Measurements from ENCODE around the gene KCNQ2.

The KCNQ2 gene

DNA sequence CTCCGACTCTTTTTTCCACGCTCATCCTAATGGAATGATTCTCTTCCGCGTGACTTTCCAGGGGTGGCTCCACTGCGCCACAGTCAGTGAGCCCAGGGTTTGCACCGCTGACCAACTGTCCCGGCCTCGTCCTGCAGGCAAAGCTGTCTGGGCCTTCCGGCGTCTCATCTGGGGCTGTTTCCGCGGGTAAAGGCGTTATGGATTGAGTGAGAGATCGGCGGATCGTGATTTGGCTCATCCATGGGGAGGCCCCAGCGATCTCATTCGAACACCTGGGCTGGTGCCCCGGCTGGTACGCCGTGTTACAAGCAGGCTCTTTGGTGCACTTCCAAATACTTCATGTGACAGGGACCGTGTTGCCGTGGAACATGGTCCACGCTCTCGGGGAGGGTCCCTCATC is 47.8 kb downstream of the KCNQ2 start:
- in situ Hi-C loops (cut with MboI; ENCODE audit: low sequenced_read_pairs, unreplicated experiment), result no loop called here
- TF ChIP-seq, protein P1, sequence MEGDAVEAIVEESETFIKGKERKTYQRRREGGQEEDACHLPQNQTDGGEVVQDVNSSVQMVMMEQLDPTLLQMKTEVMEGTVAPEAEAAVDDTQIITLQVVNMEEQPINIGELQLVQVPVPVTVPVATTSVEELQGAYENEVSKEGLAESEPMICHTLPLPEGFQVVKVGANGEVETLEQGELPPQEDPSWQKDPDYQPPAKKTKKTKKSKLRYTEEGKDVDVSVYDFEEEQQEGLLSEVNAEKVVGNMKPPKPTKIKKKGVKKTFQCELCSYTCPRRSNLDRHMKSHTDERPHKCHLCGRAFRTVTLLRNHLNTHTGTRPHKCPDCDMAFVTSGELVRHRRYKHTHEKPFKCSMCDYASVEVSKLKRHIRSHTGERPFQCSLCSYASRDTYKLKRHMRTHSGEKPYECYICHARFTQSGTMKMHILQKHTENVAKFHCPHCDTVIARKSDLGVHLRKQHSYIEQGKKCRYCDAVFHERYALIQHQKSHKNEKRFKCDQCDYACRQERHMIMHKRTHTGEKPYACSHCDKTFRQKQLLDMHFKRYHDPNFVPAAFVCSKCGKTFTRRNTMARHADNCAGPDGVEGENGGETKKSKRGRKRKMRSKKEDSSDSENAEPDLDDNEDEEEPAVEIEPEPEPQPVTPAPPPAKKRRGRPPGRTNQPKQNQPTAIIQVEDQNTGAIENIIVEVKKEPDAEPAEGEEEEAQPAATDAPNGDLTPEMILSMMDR (IDR thresholded peaks at IDR 0.05; ENCODE audit: borderline replicate concordance, control extremely low read depth, extremely low read depth, insufficient read depth, missing control alignments), result no peak
- DNase-seq (ENCODE audit: low spot score), result no peak

DNA sequence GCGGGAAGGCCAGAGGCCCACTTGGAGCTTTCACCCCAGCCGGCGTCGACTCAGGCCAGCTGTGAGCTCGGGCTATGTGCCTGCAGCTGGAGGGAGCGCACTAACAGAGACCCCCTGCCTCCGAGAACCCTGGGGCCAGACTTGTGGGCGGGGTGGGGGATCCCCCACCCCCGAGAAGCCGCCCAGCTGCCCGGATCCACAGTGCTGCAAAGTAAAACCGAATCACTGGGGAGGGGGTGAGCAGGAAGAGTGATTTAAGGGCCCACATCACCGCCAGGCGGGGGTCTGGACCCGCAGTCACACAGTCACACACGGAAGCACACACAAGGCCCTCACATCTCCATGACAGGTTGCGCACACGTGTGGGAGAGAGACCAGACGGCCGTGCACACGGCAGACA is 48.7 kb downstream of the KCNQ2 start:
- in situ Hi-C loops (cut with MboI; ENCODE audit: low sequenced_read_pairs, unreplicated experiment), result no loop called here
- TF ChIP-seq, protein P1 (IDR thresholded peaks at IDR 0.05; ENCODE audit: borderline replicate concordance, control extremely low read depth, extremely low read depth, insufficient read depth, missing control alignments), result no peak

DNA sequence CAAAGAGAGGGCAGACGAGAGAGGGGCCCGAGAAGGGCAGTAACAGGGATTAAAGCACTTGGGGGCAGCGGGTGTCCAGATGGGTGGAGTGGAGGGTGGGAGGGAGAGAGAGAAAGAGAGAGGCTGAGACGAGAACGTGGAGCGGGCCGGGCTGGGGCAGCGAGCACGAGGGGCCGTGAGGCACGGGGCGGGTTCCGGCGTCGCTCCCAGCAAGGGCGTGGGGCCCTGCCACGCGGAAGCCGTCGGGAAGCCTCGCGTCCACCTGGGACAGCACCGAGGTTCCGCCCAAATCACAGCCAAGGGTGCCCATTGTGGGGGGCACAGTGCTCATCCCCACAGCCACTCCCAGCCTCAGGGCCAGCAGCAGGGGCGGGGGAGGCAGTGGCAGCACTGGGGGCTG is 49.8 kb downstream of the KCNQ2 start:
- in situ Hi-C loops (cut with MboI; ENCODE audit: low sequenced_read_pairs, unreplicated experiment), result no loop called here
- TF ChIP-seq, protein P1 (IDR thresholded peaks at IDR 0.05; ENCODE audit: borderline replicate concordance, control extremely low read depth, extremely low read depth, insufficient read depth, missing control alignments), result no peak
- DNase-seq (ENCODE audit: low spot score), result no peak

More for the DNA sequence above, 48.7 kb downstream of the KCNQ2 start:
- no peak for DNase-seq (ENCODE audit: low spot score)

DNA sequence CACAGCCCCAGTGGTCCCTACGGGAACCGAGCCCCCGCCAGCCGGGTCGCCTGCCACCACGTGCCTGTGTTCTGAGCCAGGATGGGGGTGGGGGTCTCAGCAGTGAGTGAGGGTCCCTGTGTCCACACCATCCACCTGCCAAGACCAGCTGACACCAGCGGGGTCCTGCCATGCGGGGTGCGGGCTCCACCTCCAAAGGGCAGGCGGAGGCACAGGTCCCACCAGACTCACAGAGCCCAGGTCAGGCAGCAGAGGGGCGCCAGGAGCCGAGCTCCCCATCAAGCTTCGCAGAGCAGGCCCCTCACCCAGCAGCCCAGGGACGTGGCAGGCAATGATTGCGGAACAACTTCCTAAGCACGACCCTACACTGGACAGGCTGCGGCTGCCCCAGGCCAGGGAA is 50.5 kb downstream of the KCNQ2 start:
- DNase-seq (ENCODE audit: low spot score), result no peak
- TF ChIP-seq, protein P1 (IDR thresholded peaks at IDR 0.05; ENCODE audit: borderline replicate concordance, control extremely low read depth, extremely low read depth, insufficient read depth, missing control alignments), result no peak
- in situ Hi-C loops (cut with MboI; ENCODE audit: low sequenced_read_pairs, unreplicated experiment), result no loop called here

DNA sequence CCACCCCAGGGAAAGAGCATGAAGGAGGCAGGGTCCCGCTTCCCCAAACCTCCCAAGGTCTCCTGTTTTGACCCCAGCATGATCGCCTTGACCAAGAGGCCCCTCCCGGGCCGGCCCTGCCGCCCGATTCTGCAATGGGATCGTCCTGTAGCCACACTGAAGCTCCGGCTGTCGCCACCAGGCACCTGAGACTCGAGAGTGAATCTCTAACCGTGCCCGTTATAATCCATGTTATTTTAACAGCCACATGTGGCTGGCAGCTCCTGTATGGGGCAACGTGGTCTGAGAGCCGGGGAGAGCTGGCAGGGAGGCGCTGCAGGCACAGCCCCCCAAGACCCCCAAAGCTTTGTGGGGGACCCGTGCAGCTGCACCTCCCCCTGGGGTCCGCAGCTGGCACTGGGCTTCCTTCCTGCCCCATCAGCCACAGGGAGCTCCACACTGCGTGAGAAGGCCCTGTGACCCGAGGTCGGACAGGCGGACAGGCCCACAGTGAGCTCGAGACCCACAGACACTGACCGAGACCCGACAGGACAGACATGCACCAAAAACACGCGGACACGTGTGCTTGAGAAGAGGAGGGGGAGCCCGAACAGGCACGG is 51.3 kb downstream of the KCNQ2 start:
- no peak for DNase-seq (ENCODE audit: low spot score)
- in situ Hi-C loops (cut with MboI; ENCODE audit: low sequenced_read_pairs, unreplicated experiment), result no loop called here
- TF ChIP-seq, protein P1 (IDR thresholded peaks at IDR 0.05; ENCODE audit: borderline replicate concordance, control extremely low read depth, extremely low read depth, insufficient read depth, missing control alignments), result no peak

DNA sequence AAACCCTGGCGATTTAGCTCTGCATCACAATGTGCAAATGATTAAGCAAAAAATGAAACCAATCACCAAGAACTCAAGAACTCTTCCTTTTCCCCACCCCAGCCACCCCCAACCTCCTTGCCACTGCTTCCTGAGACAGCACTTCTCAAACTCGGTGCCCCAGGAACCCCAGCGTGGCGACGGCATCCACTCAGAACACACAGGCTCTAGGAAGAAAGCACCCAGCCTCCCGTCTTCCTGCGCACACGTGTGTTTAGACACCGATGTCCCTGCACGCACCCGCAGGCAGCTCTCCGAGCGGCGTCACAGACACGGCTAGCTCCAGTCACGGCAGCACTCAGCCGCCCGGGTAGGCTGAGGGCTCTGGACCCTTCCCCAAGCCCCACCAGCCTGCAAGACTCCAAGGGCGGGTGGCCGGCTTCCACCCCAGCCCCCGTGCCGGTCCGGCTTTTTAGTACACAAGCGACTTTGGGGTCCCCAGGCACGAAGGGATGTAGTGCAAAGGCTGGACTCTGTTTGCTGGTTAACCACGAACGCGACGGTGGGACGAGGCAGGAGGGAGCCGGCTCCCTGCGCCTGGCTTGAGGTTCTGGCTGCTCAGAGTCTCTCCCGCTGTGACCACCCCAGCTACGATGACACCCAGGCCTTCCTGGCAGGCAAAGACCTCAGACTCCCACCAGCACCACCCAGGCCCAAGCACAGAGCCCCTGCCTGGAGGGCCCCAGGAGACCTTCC is 51.9 kb downstream of the KCNQ2 start:
- DNase-seq (ENCODE audit: low spot score), result no peak
- TF ChIP-seq, protein P1 (IDR thresholded peaks at IDR 0.05; ENCODE audit: borderline replicate concordance, control extremely low read depth, extremely low read depth, insufficient read depth, missing control alignments), result no peak
- in situ Hi-C loops (cut with MboI; ENCODE audit: low sequenced_read_pairs, unreplicated experiment), result no loop called here

Measured in GM13976 (cell line).